Endothelial cell of umbilical vein (primary cell): ENCODE measurements around the gene SPTLC2.

Experiments
- EZH2 ChIP-seq: IDR thresholded peaks from 2 replicates; pipeline ENCODE4 v1.6.1; 2012; ENCODE audit warnings: borderline replicate concordance, low read depth, mild to moderate bottlenecking, moderate library complexity, low read length, inconsistent platforms; ENCODE audit not compliant: severe bottlenecking
- JUN ChIP-seq: IDR thresholded peaks from 2 replicates; pipeline ENCODE4 v1.6.1; 2011; ENCODE audit warnings: borderline replicate concordance, low read depth; ENCODE audit not compliant: insufficient read length, insufficient read depth
- MYC ChIP-seq: IDR thresholded peaks from one replicate; pipeline ENCODE4 v1.6.1; 2011; ENCODE audit warnings: mild to moderate bottlenecking, low read depth, low read length
- POLR2A ChIP-seq: IDR thresholded peaks from 2 replicates; pipeline ENCODE4 v1.6.1; 2012; ENCODE audit warnings: low read depth, mild to moderate bottlenecking, control low read depth, low read length
- POLR2AphosphoS5 ChIP-seq: IDR thresholded peaks from 2 replicates; pipeline ENCODE4 v1.6.1; 2012; ENCODE audit warnings: low read depth, mild to moderate bottlenecking, control low read depth, low read length, moderate library complexity; ENCODE audit not compliant: insufficient read depth
- TF ChIP-seq, protein P1 (sequence below), 2 donors: IDR thresholded peaks; 1 replicate in 1 of 2; 2 replicates in 1 of 2; pipeline ENCODE4 v1.5.1; 2011; ENCODE audit warnings: low read length in 2 of 2, mild to moderate bottlenecking in 2 of 2, moderate library complexity in 2 of 2, control low read depth in 1 of 2, inconsistent platforms in 1 of 2, low read depth in 1 of 2; ENCODE audit not compliant: insufficient read depth in 1 of 2; ENCODE audit errors: extremely low read depth in 1 of 2
- TF ChIP-seq, protein P2 (sequence below): IDR thresholded peaks from 2 replicates; pipeline ENCODE4 v1.6.1; 2011; ENCODE audit not compliant: insufficient read depth, insufficient read length

DNA sequence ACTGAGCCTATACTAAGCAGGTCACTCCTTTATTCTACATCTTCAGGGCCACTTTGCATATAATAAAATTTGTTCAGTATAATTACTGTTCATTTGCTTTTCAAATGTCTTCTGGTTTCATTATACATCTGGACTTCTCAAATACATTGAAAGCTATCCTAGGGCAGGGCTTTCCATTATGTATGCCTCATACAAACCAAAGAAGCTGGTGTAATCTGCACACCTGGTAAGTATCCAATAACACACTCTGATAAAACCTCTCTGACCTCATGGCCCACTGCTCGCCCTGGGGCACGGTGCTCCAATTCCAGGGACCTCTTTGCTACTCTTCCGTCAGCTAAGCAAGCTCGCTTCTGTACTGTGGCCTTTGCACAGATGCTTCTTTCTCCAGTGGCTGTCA lies 95.9 kb downstream of the SPTLC2 start:
- TF ChIP-seq POLR2A (no peak), POLR2AphosphoS5 (no peak), MYC (no peak), EZH2 (no peak), JUN (no peak)
- TF ChIP-seq, protein P1, sequence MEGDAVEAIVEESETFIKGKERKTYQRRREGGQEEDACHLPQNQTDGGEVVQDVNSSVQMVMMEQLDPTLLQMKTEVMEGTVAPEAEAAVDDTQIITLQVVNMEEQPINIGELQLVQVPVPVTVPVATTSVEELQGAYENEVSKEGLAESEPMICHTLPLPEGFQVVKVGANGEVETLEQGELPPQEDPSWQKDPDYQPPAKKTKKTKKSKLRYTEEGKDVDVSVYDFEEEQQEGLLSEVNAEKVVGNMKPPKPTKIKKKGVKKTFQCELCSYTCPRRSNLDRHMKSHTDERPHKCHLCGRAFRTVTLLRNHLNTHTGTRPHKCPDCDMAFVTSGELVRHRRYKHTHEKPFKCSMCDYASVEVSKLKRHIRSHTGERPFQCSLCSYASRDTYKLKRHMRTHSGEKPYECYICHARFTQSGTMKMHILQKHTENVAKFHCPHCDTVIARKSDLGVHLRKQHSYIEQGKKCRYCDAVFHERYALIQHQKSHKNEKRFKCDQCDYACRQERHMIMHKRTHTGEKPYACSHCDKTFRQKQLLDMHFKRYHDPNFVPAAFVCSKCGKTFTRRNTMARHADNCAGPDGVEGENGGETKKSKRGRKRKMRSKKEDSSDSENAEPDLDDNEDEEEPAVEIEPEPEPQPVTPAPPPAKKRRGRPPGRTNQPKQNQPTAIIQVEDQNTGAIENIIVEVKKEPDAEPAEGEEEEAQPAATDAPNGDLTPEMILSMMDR (IDR thresholded peaks at IDR 0.05; ENCODE audit: extremely low read depth in 1 of 2, insufficient read depth in 1 of 2, low read depth in 1 of 2, low read length in 2 of 2): no peak
- TF ChIP-seq, protein P2, sequence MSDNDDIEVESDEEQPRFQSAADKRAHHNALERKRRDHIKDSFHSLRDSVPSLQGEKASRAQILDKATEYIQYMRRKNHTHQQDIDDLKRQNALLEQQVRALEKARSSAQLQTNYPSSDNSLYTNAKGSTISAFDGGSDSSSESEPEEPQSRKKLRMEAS: no peak
